H1 (cell line): Measurements from ENCODE around the gene MEF2A. TPM values are rescaled to one million over a fixed set of nuclear protein-coding genes. Genes with fewer than 3 reads are reported as not detected.

Experiments used
- CTCF ChIA-PET: fragments of 300-600 bp; sonication (Branson Sonifier 250); formaldehyde crosslinking; loops from one replicate; lab custom pipeline; 2021; ENCODE audit not compliant: partially characterized antibody; lab: Charles Lee
- POLR2A ChIA-PET: fragments of 300-600 bp; sonication (Branson Sonifier 250); formaldehyde crosslinking; loops from one replicate; lab custom pipeline; 2021; ENCODE audit warnings: inconsistent platforms; ENCODE audit not compliant: partially characterized antibody; lab: Charles Lee
- DNase-seq, 2 experiments: peaks; one replicate each; pipeline versions ENCODE4 v3.0.0 to v3.0.0-alpha.2; 2010 to 2022; ENCODE audit warnings: low spot score in 2 of 2, low read depth in 1 of 2, mixed read lengths in 1 of 2
- FAIRE-seq: peaks from 2 replicates; lab custom pipeline; 2011; peaks lifted over from hg19 to GRCh38; lab: Jason Lieb, UNC
- H2AFZ ChIP-seq: 2 replicates; pipeline ENCODE4 v1.8.1; 2012; ENCODE audit warnings: low read length, inconsistent platforms
- H2AK5ac ChIP-seq: 2 replicates; pipeline ENCODE4 v1.6.1; 2013; ENCODE audit warnings: low read depth, low read length
- H2BK120ac ChIP-seq: replicated peaks from 2 replicates; pipeline ENCODE3; 2013; ENCODE audit warnings: low read depth, low read length, inconsistent platforms
- H2BK12ac ChIP-seq: 2 replicates; pipeline ENCODE4 v1.6.1; 2013; ENCODE audit warnings: low read depth, low read length
- H2BK15ac ChIP-seq: 2 replicates; pipeline ENCODE4 v1.6.1; 2013; ENCODE audit warnings: low read length
- H2BK20ac ChIP-seq: 2 replicates; pipeline ENCODE4 v1.6.1; 2013; ENCODE audit warnings: low read length
- H2BK5ac ChIP-seq: 2 replicates; pipeline ENCODE4 v1.6.1; 2013; ENCODE audit warnings: low read depth, low read length
- H3K14ac ChIP-seq: 2 replicates; pipeline ENCODE4 v1.6.1; 2013; ENCODE audit warnings: inconsistent platforms; ENCODE audit not compliant: insufficient read length
- H3K18ac ChIP-seq: 2 replicates; pipeline ENCODE4 v1.6.1; 2013; ENCODE audit warnings: low read length; ENCODE audit errors: extremely low read depth
- H3K23ac ChIP-seq: 2 replicates; pipeline ENCODE4 v1.6.1; 2013; ENCODE audit warnings: inconsistent platforms; ENCODE audit not compliant: insufficient read length
- H3K23me2 ChIP-seq: 2 replicates; pipeline ENCODE4 v1.6.1; 2013; ENCODE audit warnings: low read depth, low read length
- H3K27ac ChIP-seq: 2 replicates; pipeline ENCODE4 v1.6.1; 2011; ENCODE audit warnings: low read depth, low read length, inconsistent platforms
- H3K27me3 ChIP-seq, 4 experiments: replicated peaks in 1 of 4; 1 replicate in 1 of 4; 2 replicates in 3 of 4; pipeline versions ENCODE4 v1.6.1 to v1.8.1; 2011 to 2013; ENCODE audit warnings: low read length in 3 of 4, mild to moderate bottlenecking in 3 of 4, inconsistent platforms in 2 of 4, mixed read lengths in 2 of 4, moderate library complexity in 1 of 4; ENCODE audit not compliant: control insufficient read depth in 3 of 4, insufficient read depth in 3 of 4; ENCODE audit errors: extremely low read depth in 1 of 4
- H3K36me3 ChIP-seq, 4 experiments: 2 replicates each; pipeline versions ENCODE4 v1.6.1 to v1.8.1; 2011 to 2013; ENCODE audit warnings: mild to moderate bottlenecking in 4 of 4, low read length in 3 of 4, moderate library complexity in 2 of 4, control low read depth in 1 of 4, inconsistent platforms in 1 of 4; ENCODE audit not compliant: insufficient read depth in 4 of 4, control insufficient read depth in 2 of 4
- H3K4ac ChIP-seq: replicated peaks from 2 replicates; pipeline ENCODE3; 2013; ENCODE audit warnings: low read length, low read depth, mixed read lengths, inconsistent platforms; ENCODE audit not compliant: insufficient read length
- H3K4me1 ChIP-seq, 4 experiments: replicated peaks in 1 of 4; 1 replicate in 1 of 4; 2 replicates in 3 of 4; pipeline versions ENCODE4 v1.6.1 to v1.8.1; 2011 to 2013; ENCODE audit warnings: low read length in 3 of 4, inconsistent platforms in 2 of 4, mixed read lengths in 1 of 4; ENCODE audit not compliant: insufficient read depth in 4 of 4, control insufficient read depth in 3 of 4
- H3K4me2 ChIP-seq, 2 experiments: 2 replicates each; pipeline versions ENCODE4 v1.6.1 to v1.8.1; 2011 to 2013; ENCODE audit warnings: low read depth in 2 of 2, low read length in 2 of 2, control low read depth in 1 of 2, inconsistent platforms in 1 of 2, mild to moderate bottlenecking in 1 of 2; ENCODE audit not compliant: insufficient read depth in 1 of 2
- H3K4me3 ChIP-seq, 4 experiments: fragments of 200-600, 300-600 bp in 1 of 4; sonication (generic), shearing (Covaris generic), sonication (Bioruptor Twin) in 1 of 4; 2 replicates each; pipeline versions ENCODE4 v1.5.1 to v1.8.1; 2011 to 2016; ENCODE audit warnings: low read length in 4 of 4, low read depth in 3 of 4, control low read depth in 2 of 4, inconsistent platforms in 2 of 4, mild to moderate bottlenecking in 2 of 4, mixed read lengths in 1 of 4, moderate library complexity in 1 of 4; ENCODE audit not compliant: insufficient read depth in 2 of 4; ENCODE audit errors: extremely low read depth in 1 of 4
- H3K56ac ChIP-seq: replicated peaks from 2 replicates; pipeline ENCODE3; 2013; ENCODE audit warnings: low read depth, mild to moderate bottlenecking, mixed read lengths, low read length, inconsistent platforms; ENCODE audit not compliant: insufficient read length
- H3K79me1 ChIP-seq: 2 replicates; pipeline ENCODE4 v1.6.1; 2013; ENCODE audit warnings: low read depth, low read length, control low read depth
- H3K79me2 ChIP-seq, 2 experiments: 2 replicates each; pipeline versions ENCODE4 v1.6.1 to v1.8.1; 2012 to 2013; ENCODE audit warnings: low read length in 2 of 2, mild to moderate bottlenecking in 2 of 2, inconsistent platforms in 1 of 2; ENCODE audit not compliant: insufficient read depth in 2 of 2, control insufficient read depth in 1 of 2
- H3K9ac ChIP-seq, 4 experiments: replicated peaks in 1 of 4; 1 replicate in 1 of 4; 2 replicates in 3 of 4; pipeline versions ENCODE4 v1.6.1 to v1.8.1; 2011 to 2013; ENCODE audit warnings: low read depth in 3 of 4, low read length in 3 of 4, control low read depth in 2 of 4, mild to moderate bottlenecking in 2 of 4, moderate library complexity in 2 of 4, inconsistent platforms in 1 of 4; ENCODE audit errors: extremely low read depth in 1 of 4
- H3K9me3 ChIP-seq, 2 experiments: 2 replicates each; pipeline versions ENCODE4 v1.6.1 to v1.8.1; 2012 to 2013; ENCODE audit warnings: mild to moderate bottlenecking in 2 of 2, moderate library complexity in 2 of 2, control low read depth in 1 of 2, inconsistent platforms in 1 of 2, low read depth in 1 of 2, low read length in 1 of 2, mixed read lengths in 1 of 2; ENCODE audit not compliant: insufficient read depth in 2 of 2
- H4K20me1 ChIP-seq, 2 experiments: replicated peaks in 1 of 2; 2 replicates each; pipeline versions ENCODE3 to v1.8.1; 2011 to 2013; ENCODE audit warnings: inconsistent platforms in 2 of 2, low read length in 2 of 2, mild to moderate bottlenecking in 1 of 2; ENCODE audit not compliant: insufficient read depth in 2 of 2, control insufficient read depth in 1 of 2
- H4K5ac ChIP-seq: 2 replicates; pipeline ENCODE4 v1.6.1; 2013; ENCODE audit warnings: low read length, low read depth, mixed read lengths, inconsistent platforms; ENCODE audit not compliant: insufficient read length
- H4K8ac ChIP-seq: 2 replicates; pipeline ENCODE4 v1.8.0; 2013; ENCODE audit warnings: mild to moderate bottlenecking, moderate library complexity, low read length, inconsistent platforms; ENCODE audit not compliant: insufficient read depth; ENCODE audit errors: extremely low read depth
- H4K91ac ChIP-seq: replicated peaks from 2 replicates; pipeline ENCODE3; 2013; ENCODE audit warnings: low read length, mixed read lengths, inconsistent platforms; ENCODE audit not compliant: insufficient read length
- ASH2L ChIP-seq: fragments of 200-600, 300-600 bp; sonication (generic); IDR thresholded peaks from one replicate; pipeline ENCODE4 v1.7.1; 2017; ENCODE audit warnings: low read length
- ATF3 ChIP-seq: IDR thresholded peaks from 2 replicates; pipeline ENCODE4 v1.6.1; 2011; ENCODE audit warnings: low read depth, mild to moderate bottlenecking, low read length; ENCODE audit not compliant: insufficient read depth
- EGR1 ChIP-seq: IDR thresholded peaks from 2 replicates; pipeline ENCODE4 v1.6.1; 2011; ENCODE audit warnings: low read depth, low read length, borderline replicate concordance
- EP300 ChIP-seq, 2 experiments: IDR thresholded peaks; 1 replicate in 1 of 2; 2 replicates in 1 of 2; pipeline ENCODE4 v1.6.1; 2011 to 2012; ENCODE audit warnings: low read depth in 2 of 2, low read length in 2 of 2, mild to moderate bottlenecking in 2 of 2, borderline replicate concordance in 1 of 2, inconsistent platforms in 1 of 2, moderate library complexity in 1 of 2
- GABPA ChIP-seq: IDR thresholded peaks from 2 replicates; pipeline ENCODE4 v1.6.1; 2011; ENCODE audit warnings: mild to moderate bottlenecking, low read length, moderate library complexity, borderline replicate concordance; ENCODE audit not compliant: insufficient read depth
- KDM1A ChIP-seq: fragments of 200-600, 300-600 bp; sonication (generic); IDR thresholded peaks from 2 replicates; pipeline ENCODE4 v1.7.1; 2016; ENCODE audit warnings: mild to moderate bottlenecking, low read length, borderline replicate concordance
- MAX ChIP-seq: IDR thresholded peaks from 2 replicates; pipeline ENCODE4 v1.6.1; 2012; ENCODE audit warnings: inconsistent platforms
- NRF1 ChIP-seq: IDR thresholded peaks from 2 replicates; pipeline ENCODE4 v1.6.1; 2011; ENCODE audit warnings: mild to moderate bottlenecking, low read depth, low read length, improper control_type of control experiment
- POLR2A ChIP-seq, 2 experiments: IDR thresholded peaks; 1 replicate in 1 of 2; 2 replicates in 1 of 2; pipeline ENCODE4 v1.6.1; 2011; ENCODE audit warnings: low read depth in 2 of 2, low read length in 2 of 2, mild to moderate bottlenecking in 2 of 2; ENCODE audit errors: control extremely low read depth in 1 of 2
- RXRA ChIP-seq: IDR thresholded peaks from 2 replicates; pipeline ENCODE4 v1.6.1; 2011; ENCODE audit warnings: low read depth, mild to moderate bottlenecking, low read length, moderate library complexity; ENCODE audit not compliant: insufficient read depth
- SIN3A ChIP-seq, 2 experiments: IDR thresholded peaks in 1 of 2; conservative IDR thresholded peaks in 1 of 2; 2 replicates each; pipeline ENCODE4 v1.6.1; 2011 to 2012; ENCODE audit warnings: low read length in 2 of 2, improper control_type of control experiment in 1 of 2, low read depth in 1 of 2, mild to moderate bottlenecking in 1 of 2
- SP2 ChIP-seq: IDR thresholded peaks from 2 replicates; pipeline ENCODE4 v1.6.1; 2012; ENCODE audit warnings: mild to moderate bottlenecking, low read length, inconsistent platforms
- TAF1 ChIP-seq: IDR thresholded peaks from 2 replicates; pipeline ENCODE4 v1.6.1; 2011; ENCODE audit warnings: mild to moderate bottlenecking, low read depth, low read length
- YY1 ChIP-seq: IDR thresholded peaks from 2 replicates; pipeline ENCODE4 v1.6.1; 2011; ENCODE audit warnings: low read depth, mild to moderate bottlenecking, low read length
- WGBS, 2 experiments: shearing (Covaris generic) in 1 of 2; methylation state at CpG; one replicate each; pipeline versions ENCODE4 v1.1.6 to v1.1.7; 2013 to 2015; ENCODE audit warnings: low lambda C conversion rate in 2 of 2, mixed read lengths in 2 of 2, inconsistent platforms in 1 of 2, low coverage in 1 of 2, missing lambda C conversion rate in 1 of 2; ENCODE audit not compliant: insufficient replicate concordance in 2 of 2, insufficient coverage in 1 of 2, insufficient read length in 1 of 2; ENCODE audit errors: extremely low coverage in 1 of 2, missing lambda C conversion rate in 1 of 2; 5-methylcytosine and 5-hydroxymethylcytosine counted together
- polyA plus RNA-seq, 7 experiments: library from polyadenylated mRNA; depleted of rRNA in 3 of 7; stranded (reverse) in 5 of 7; unstranded in 2 of 7; fragments of >200 nt in 5 of 7; fragments of 200-250 nt in 2 of 7; gene quantifications; 1 replicate in 5 of 7; 2 replicates in 1 of 7; 4 replicates in 1 of 7; pipeline versions ENCODE4 v1.2.1 to v1.2.3, GENCODE V29; 2011 to 2013; ENCODE audit warnings: missing spikeins in 2 of 7, mixed read lengths in 2 of 7
- total RNA-seq: library from RNA; stranded (reverse); fragmentation: NEBNext Ultra II Directional; extraction: Animal tissue kit (Norgen Biotek cat#: 25700); gene quantifications from 2 replicates; pipeline ENCODE4 v1.2.1, GENCODE V29; 2021

The MEF2A gene
- total and polyA plus RNA-seq, 2 of the 8 experiments (the other 6 are each of a cell fraction or from before 2014, with no cell fraction given): 15.6 to 22.5 TPM

- FAIRE-seq: no peak
- TF ChIP-seq YY1: no peak
- TF ChIP-seq EP300 (IDR thresholded peaks at IDR 0.05; ENCODE audit: borderline replicate concordance in 1 of 2, low read depth in 2 of 2, low read length in 2 of 2): no peak
- no peak for TF ChIP-seq EGR1
- no peak for TF ChIP-seq ASH2L
- TF ChIP-seq SP2: no peak
- TF ChIP-seq MAX: no peak
- TF ChIP-seq SIN3A (conservative IDR thresholded peaks at IDR 0.05 in 1 of 2, IDR thresholded peaks at IDR 0.05 in 1 of 2; ENCODE audit: low read depth in 1 of 2, low read length in 2 of 2): no peak
- TF ChIP-seq TAF1: no peak
- TF ChIP-seq RXRA: no peak
- no peak for TF ChIP-seq NRF1
- TF ChIP-seq POLR2A (IDR thresholded peaks at IDR 0.05; ENCODE audit: control extremely low read depth in 1 of 2, low read depth in 2 of 2, low read length in 2 of 2): no peak
- TF ChIP-seq ATF3: no peak
- no peak for TF ChIP-seq GABPA
- TF ChIP-seq KDM1A: no peak
Observed at GRCh38 chr15:99674279-99674678, 108.5 kb downstream of the MEF2A start.

More at GRCh38 chr15:99674279-99674678, 108.5 kb downstream of the MEF2A start:
- no peak overlapping the region for H3K14ac ChIP-seq
- H3K9ac ChIP-seq: no peak overlapping the region
- no peak overlapping the region for H2BK15ac ChIP-seq
- H3K4me1 ChIP-seq: no peaks in the 10 kb centered on the region
- CTCF ChIA-PET: interaction anchor here (0.8 kb wide), 1 partner anchor 82 kb away, joined by 3 read pairs; no protein-coding TSS in a partner anchor
- no peaks in the 10 kb centered on the region for H3K27me3 ChIP-seq
- H3K27ac ChIP-seq: no peak overlapping the region
- no peak overlapping the region for H2BK120ac ChIP-seq
- no peak overlapping the region for H3K4me2 ChIP-seq
- H4K91ac ChIP-seq: no peak overlapping the region
- no peak overlapping the region for H3K23ac ChIP-seq
- no peak overlapping the region for H2AK5ac ChIP-seq
- POLR2A ChIA-PET: no interaction called here
- no peaks in the 10 kb centered on the region for H3K79me2 ChIP-seq
- H3K4ac ChIP-seq: no peak overlapping the region
- H3K23me2 ChIP-seq: no peaks in the 10 kb centered on the region
- H3K18ac ChIP-seq: no peak overlapping the region
- no peak overlapping the region for H2BK20ac ChIP-seq
- no peaks in the 10 kb centered on the region for H3K9me3 ChIP-seq
- H2AFZ ChIP-seq: no peak overlapping the region
- H3K79me1 ChIP-seq: no peaks in the 10 kb centered on the region
- no peak overlapping the region for H3K4me3 ChIP-seq
- no peak overlapping the region for H2BK5ac ChIP-seq
- DNase-seq: no peak
- H4K20me1 ChIP-seq: no peaks in the 10 kb centered on the region
- no peak overlapping the region for H3K56ac ChIP-seq
- H4K8ac ChIP-seq: no peak overlapping the region
- WGBS, 2 experiments: 93% methylated on average over 2 of the region's 2 CpGs; no CpG with 5 or more reads in 1 of the 2 experiments
- no peak overlapping the region for H2BK12ac ChIP-seq
- H3K36me3 ChIP-seq: peaks cover 3 to 33% (median 14%) of the 10 kb centered on the region in 4 experiments; a peak in 6 of 8 replicates
- no peak overlapping the region for H4K5ac ChIP-seq
